IMR-90 (cell line): ENCODE data around the gene IL1RAP.

ENCODE experiments used
- TF ChIP-seq, protein P1 (sequence below): conservative IDR thresholded peaks from 2 replicates; pipeline ENCODE4 v1.5.1; 2012; ENCODE audit warnings: mild to moderate bottlenecking, low read depth, low read length, improper control_type of control experiment
- TF ChIP-seq, protein P2 (sequence below): fragments of 150-350 bp; IDR thresholded peaks from 2 replicates; pipeline ENCODE4 v1.6.1; 2017; ENCODE audit warnings: mild to moderate bottlenecking, antibody characterized with exemption, low read length, low read depth

DNA sequence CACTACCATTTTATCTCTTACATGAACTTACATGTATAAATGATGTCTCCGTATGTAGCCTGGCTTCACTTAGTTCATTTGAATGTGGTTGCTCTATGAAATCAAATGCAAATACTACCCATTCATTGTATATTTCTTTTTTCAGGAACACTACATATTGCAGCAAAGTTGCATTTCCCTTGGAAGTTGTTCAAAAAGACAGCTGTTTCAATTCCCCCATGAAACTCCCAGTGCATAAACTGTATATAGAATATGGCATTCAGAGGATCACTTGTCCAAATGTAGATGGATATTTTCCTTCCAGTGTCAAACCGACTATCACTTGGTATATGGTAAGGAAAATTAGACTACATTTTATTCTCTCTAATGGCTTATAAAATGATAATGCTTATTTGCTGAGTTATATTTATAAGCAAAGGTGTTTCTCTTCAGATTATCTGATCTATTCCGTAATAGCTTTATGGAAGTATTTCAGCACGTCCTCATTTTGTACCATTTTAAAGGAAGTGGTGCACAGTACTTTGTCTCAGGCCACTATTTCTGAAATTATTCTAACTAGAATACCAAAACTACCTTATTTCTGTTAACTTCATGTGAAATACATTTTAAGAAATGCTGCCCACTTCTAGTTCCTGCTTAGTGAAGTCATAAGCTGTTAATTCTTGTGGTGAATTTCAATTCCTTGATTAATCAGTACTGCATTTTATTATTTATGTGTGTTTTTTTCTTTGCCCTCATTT is 95.1 kb downstream of the IL1RAP start:
- TF ChIP-seq, protein P1, sequence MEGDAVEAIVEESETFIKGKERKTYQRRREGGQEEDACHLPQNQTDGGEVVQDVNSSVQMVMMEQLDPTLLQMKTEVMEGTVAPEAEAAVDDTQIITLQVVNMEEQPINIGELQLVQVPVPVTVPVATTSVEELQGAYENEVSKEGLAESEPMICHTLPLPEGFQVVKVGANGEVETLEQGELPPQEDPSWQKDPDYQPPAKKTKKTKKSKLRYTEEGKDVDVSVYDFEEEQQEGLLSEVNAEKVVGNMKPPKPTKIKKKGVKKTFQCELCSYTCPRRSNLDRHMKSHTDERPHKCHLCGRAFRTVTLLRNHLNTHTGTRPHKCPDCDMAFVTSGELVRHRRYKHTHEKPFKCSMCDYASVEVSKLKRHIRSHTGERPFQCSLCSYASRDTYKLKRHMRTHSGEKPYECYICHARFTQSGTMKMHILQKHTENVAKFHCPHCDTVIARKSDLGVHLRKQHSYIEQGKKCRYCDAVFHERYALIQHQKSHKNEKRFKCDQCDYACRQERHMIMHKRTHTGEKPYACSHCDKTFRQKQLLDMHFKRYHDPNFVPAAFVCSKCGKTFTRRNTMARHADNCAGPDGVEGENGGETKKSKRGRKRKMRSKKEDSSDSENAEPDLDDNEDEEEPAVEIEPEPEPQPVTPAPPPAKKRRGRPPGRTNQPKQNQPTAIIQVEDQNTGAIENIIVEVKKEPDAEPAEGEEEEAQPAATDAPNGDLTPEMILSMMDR, result no peak
- TF ChIP-seq, protein P2, sequence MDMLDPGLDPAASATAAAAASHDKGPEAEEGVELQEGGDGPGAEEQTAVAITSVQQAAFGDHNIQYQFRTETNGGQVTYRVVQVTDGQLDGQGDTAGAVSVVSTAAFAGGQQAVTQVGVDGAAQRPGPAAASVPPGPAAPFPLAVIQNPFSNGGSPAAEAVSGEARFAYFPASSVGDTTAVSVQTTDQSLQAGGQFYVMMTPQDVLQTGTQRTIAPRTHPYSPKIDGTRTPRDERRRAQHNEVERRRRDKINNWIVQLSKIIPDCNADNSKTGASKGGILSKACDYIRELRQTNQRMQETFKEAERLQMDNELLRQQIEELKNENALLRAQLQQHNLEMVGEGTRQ, result no peak
